ENCODE data around the gene ZFP69. TPM values are rescaled to one million over a fixed set of nuclear protein-coding genes. Genes with fewer than 3 reads are reported as not detected.

Gene ZFP69
- total RNA-seq, 6 experiments from 2014 or later = 0.17 to 2.2 (median 2.0) TPM

- no peak for DNase-seq
- no peak for TF ChIP-seq CTCF (IDR thresholded peaks at IDR 0.05)
- peaks cover 6% of the 10 kb centered on the region for H3K9me3 Mint-ChIP-seq
- no peak overlapping the region for H3K4me3 Mint-ChIP-seq
- no peaks in the 10 kb centered on the region; the same call in 1 of the 2 replicates for H3K27me3 Mint-ChIP-seq (ENCODE audit: insufficient read depth)
- H3K4me1 Mint-ChIP-seq (ENCODE audit: low read depth) = peaks cover 24% of the 10 kb centered on the region
- peaks cover 18% of the 10 kb centered on the region for H3K36me3 Mint-ChIP-seq (ENCODE audit: low read depth)
- H3K27ac Mint-ChIP-seq = no peak overlapping the region
Measured at GRCh38 chr1:40534589-40534988, 57.5 kb downstream of the ZFP69 start.

- DNase-seq = no peak
- Mint-ChIP-seq H3K4me3 (no peak overlapping the region), H3K27me3 (ENCODE audit: insufficient read depth) (no peaks in the 10 kb centered on the region; the same call in 1 of the 2 replicates), H3K36me3 (ENCODE audit: low read depth) (peaks cover 17% of the 10 kb centered on the region), H3K27ac (no peak overlapping the region), H3K4me1 (ENCODE audit: low read depth) (peaks cover 22% of the 10 kb centered on the region), H3K9me3 (peaks cover 5% of the 10 kb centered on the region)
- no peak for TF ChIP-seq CTCF (IDR thresholded peaks at IDR 0.05)
Measured at GRCh38 chr1:40535732-40536131, 58.6 kb downstream of the ZFP69 start.

GRCh38 chr1:40539338-40539737 is 62.2 kb downstream of the ZFP69 start:
- H3K4me1 Mint-ChIP-seq (ENCODE audit: low read depth) = no peaks in the 10 kb centered on the region

More at GRCh38 chr1:40539338-40539737, 62.2 kb downstream of the ZFP69 start:
- DNase-seq = no peak
- peaks cover 20% of the 10 kb centered on the region for H3K36me3 Mint-ChIP-seq (ENCODE audit: low read depth)
- H3K27me3 Mint-ChIP-seq (ENCODE audit: insufficient read depth) = no peaks in the 10 kb centered on the region
- no peak for TF ChIP-seq CTCF (IDR thresholded peaks at IDR 0.05)
- no peaks in the 10 kb centered on the region for H3K9me3 Mint-ChIP-seq
- no peak overlapping the region for H3K27ac Mint-ChIP-seq
- H3K4me3 Mint-ChIP-seq = no peak overlapping the region

Other genes with a start within 250 kb of the ZFP69 start
- not detected for gene TMCO2, start 229.4 kb upstream of the ZFP69 start, total RNA-seq (2021; fragmentation: NEBNext Ultra II Directional; extraction: Animal tissue kit (Norgen Biotek cat#: 25700))
- gene ZMPSTE24, start 219.1 kb upstream of the ZFP69 start, total RNA-seq (2021; fragmentation: NEBNext Ultra II Directional; extraction: Animal tissue kit (Norgen Biotek cat#: 25700)) = 10 to 100 TPM; 66.4 to 79.3 (median 78.3) TPM
- under 1 TPM; 0.07 to 0.48 (median 0.32) TPM for gene COL9A2, start 160.0 kb upstream of the ZFP69 start, total RNA-seq (2021; fragmentation: NEBNext Ultra II Directional; extraction: Animal tissue kit (Norgen Biotek cat#: 25700))
- gene SMAP2, start 103.6 kb upstream of the ZFP69 start, total RNA-seq (2021; fragmentation: NEBNext Ultra II Directional; extraction: Animal tissue kit (Norgen Biotek cat#: 25700)) = 10 to 100 TPM; 27.7 to 37.5 (median 32.7) TPM
- gene ZFP69B, start 26.8 kb upstream of the ZFP69 start, total RNA-seq (2021; fragmentation: NEBNext Ultra II Directional; extraction: Animal tissue kit (Norgen Biotek cat#: 25700)) = 1 to 10 TPM; 3.2 to 4.3 (median 3.7) TPM
- 1 to 10 TPM; 7.4 to 8.6 (median 8.1) TPM for gene EXO5, start 31.5 kb downstream of the ZFP69 start, total RNA-seq (2021; fragmentation: NEBNext Ultra II Directional; extraction: Animal tissue kit (Norgen Biotek cat#: 25700))
- 1 to 10 TPM; 1.6 to 3.2 (median 2.6) TPM for gene ZNF684, start 54.3 kb downstream of the ZFP69 start, total RNA-seq (2021; fragmentation: NEBNext Ultra II Directional; extraction: Animal tissue kit (Norgen Biotek cat#: 25700))
- under 1 TPM in 3 of 6 experiments, not detected in 3; 0.05 to 0.14 (median 0.09) TPM for gene RIMS3, start 188.4 kb downstream of the ZFP69 start, total RNA-seq (2021; fragmentation: NEBNext Ultra II Directional; extraction: Animal tissue kit (Norgen Biotek cat#: 25700))
- 10 to 100 TPM; 31.0 to 48.1 (median 43.8) TPM for gene NFYC, start 214.4 kb downstream of the ZFP69 start, total RNA-seq (2021; fragmentation: NEBNext Ultra II Directional; extraction: Animal tissue kit (Norgen Biotek cat#: 25700))